GM19023 (cell line): Measurements from ENCODE around the gene DPM2.
A peak's percentile ranks its signal among the peaks of the same experiment; 100 is the strongest.

Source experiments
- ATAC-seq: cut with Tn5 transposase; IDR thresholded peaks from one replicate; pipeline ENCODE4 v1.9.1; 2021; ENCODE audit warnings: mild to moderate bottlenecking, moderate library complexity; ENCODE audit not compliant: unreplicated experiment

DPM2 gene

GRCh38 chr9:127920794-127921193 is 16.9 kb downstream of the DPM2 start:
- no peak for ATAC-seq

GRCh38 chr9:127919253-127919815 is 18.3 kb downstream of the DPM2 start:
- no peak for ATAC-seq

- no peak for ATAC-seq
Measured at GRCh38 chr9:127918183-127919107, 19.2 kb downstream of the DPM2 start.

GRCh38 chr9:127917603-127918002 is 20.1 kb downstream of the DPM2 start:
- ATAC-seq: no peak

GRCh38 chr9:127916720-127917581 is 20.7 kb downstream of the DPM2 start, which contains the start of gene ST6GALNAC4:
Gene ST6GALNAC4, minus strand, starts transcription at chr9:127917041. Its CDS starts 622 bp downstream, at chr9:127916419.
- ATAC-seq: peak; percentile 79

- peak; percentile 1 for ATAC-seq
Measured at GRCh38 chr9:127915801-127916719, 21.6 kb downstream of the DPM2 start.

GRCh38 chr9:127915325-127915752 is 22.3 kb downstream of the DPM2 start:
- no peak for ATAC-seq

GRCh38 chr9:127913682-127914081 is 24.0 kb downstream of the DPM2 start:
- ATAC-seq: no peak

- no peak for ATAC-seq
Measured at GRCh38 chr9:127912882-127913281, 24.8 kb downstream of the DPM2 start.

- ATAC-seq: no peak
Measured at GRCh38 chr9:127912296-127912695, 25.4 kb downstream of the DPM2 start.

- no peak for ATAC-seq
Measured at GRCh38 chr9:127910613-127911205, 26.9 kb downstream of the DPM2 start.

- no peak for ATAC-seq
Measured at GRCh38 chr9:127909839-127910273, 27.8 kb downstream of the DPM2 start.

GRCh38 chr9:127908660-127908926 is 29.1 kb downstream of the DPM2 start:
- no peak for ATAC-seq

- no peak for ATAC-seq
Measured at GRCh38 chr9:127907867-127908659, 29.6 kb downstream of the DPM2 start.

GRCh38 chr9:127905788-127906191 is 31.9 kb downstream of the DPM2 start:
- no peak for ATAC-seq

- ATAC-seq: no peak
Measured at GRCh38 chr9:127905004-127905728, 32.5 kb downstream of the DPM2 start.

GRCh38 chr9:127904561-127905003 is 33.1 kb downstream of the DPM2 start:
- no peak for ATAC-seq
